HL-60/S4 treated with retinoic acid at 250 ng/mL for 4 days and 3 days (cell line): ENCODE results near the gene MEAF6.

Source experiments
- in situ Hi-C: fragments of 300-500 bp; cut with MboI; formaldehyde crosslinking; loops from 2 replicates; pipeline ENCODE4 v1.7.0; 2022; ENCODE audit warnings: low sequenced_read_pairs

The MEAF6 gene

GRCh38 chr1:37448185-37448584, 66.4 kb downstream of the MEAF6 start:
- in situ Hi-C loops, result no loop called here

DNA sequence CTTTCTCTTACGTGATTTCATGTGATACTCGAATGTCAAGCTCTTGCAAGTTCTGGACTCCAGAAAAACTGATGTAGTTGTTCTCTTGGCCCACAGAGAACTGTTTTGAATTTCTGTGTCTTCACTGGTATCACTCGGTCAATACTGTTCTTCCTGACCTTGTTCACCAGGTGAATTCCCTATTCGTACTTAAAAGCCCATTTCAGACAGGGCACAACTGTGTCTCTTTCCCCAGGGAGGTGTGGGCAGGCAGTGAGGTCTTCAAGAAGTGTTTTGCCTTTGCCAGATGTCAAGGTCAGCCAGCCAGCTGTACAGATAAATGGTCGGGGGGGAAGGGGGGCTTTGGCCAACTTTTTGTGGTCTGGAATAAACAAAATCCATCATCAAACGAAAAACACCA, 67.7 kb downstream of the MEAF6 start:
- in situ Hi-C loops, result no loop called here

GRCh38 chr1:37442644-37443043, 71.9 kb downstream of the MEAF6 start:
- in situ Hi-C loops, result no loop called here
